Astrocyte of the spinal cord (primary cell): ENCODE results near the gene MARCO.

Source experiments
- DNase-seq: peaks from one replicate; pipeline ENCODE4 v3.0.0; 2011; ENCODE audit warnings: low read depth, low spot score
- H3K4me3 ChIP-seq: 2 replicates; pipeline ENCODE4 v1.5.1; 2011; ENCODE audit warnings: low read depth, mild to moderate bottlenecking, low read length, moderate library complexity
- CTCF ChIP-seq: IDR thresholded peaks from 2 replicates; pipeline ENCODE4 v1.5.1; 2012; ENCODE audit warnings: low read depth, mild to moderate bottlenecking, low read length, inconsistent platforms
- in situ Hi-C: cut with HindIII; loops from 2 replicates; pipeline ENCODE4 v1.10.0; 2017; ENCODE audit warnings: low sequenced_read_pairs

Gene MARCO

GRCh38 chr2:118906186-118906585 lies 35.8 kb upstream of the MARCO start:
- no peak for TF ChIP-seq CTCF
- no peak overlapping the region for H3K4me3 ChIP-seq
- DNase-seq: no peak
- in situ Hi-C loops: no loop called here

- no peak overlapping the region for H3K4me3 ChIP-seq
- TF ChIP-seq CTCF: no peak
- in situ Hi-C loops: no loop called here
- no peak for DNase-seq
Observed at GRCh38 chr2:118907759-118908158, 34.2 kb upstream of the MARCO start.

DNA sequence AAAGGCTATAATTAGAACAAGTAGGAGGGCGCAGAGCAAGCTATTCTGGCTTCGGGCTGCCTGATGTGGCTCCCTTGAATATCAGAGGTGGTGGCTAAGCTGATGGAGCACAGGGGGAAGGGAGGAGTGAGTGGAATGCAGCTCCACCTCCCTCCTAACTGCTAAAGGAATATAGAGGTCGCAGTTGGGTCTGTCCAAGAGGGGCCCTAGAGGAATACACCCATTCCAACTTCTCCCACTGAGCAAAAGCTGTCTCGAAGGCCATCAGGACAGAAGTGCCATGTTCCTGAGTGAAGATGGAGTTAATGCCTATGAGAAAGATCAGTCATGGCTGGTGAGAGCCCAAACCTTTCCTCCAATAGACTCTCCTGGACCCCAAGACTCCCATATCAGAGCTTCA lies 32.8 kb upstream of the MARCO start:
- no peak for TF ChIP-seq CTCF
- H3K4me3 ChIP-seq: no peak overlapping the region
- DNase-seq: no peak
- in situ Hi-C loops: no loop called here

- DNase-seq: no peak
- TF ChIP-seq CTCF: no peak
- no peak overlapping the region for H3K4me3 ChIP-seq
- in situ Hi-C loops: no loop called here
Observed at GRCh38 chr2:118911166-118911856, 30.7 kb upstream of the MARCO start.

DNA sequence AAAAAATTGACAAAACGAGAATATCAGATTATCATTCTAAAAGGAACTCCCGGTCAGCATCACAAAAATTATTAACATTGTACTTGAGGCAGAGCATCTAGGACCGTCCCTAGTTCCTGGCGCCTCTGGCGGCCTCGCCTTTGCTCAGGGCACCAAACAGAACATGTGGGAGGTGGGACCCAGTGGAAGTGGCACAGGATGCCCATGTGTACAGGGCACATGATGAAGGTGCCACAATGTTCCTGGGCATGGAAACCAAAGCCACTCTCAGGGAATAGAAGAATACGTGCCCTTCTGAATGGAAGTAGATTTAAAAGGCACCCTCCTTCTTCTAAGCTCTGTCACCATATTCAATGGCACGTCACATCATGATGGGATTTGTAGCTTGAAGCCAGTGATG lies 30.1 kb upstream of the MARCO start:
- in situ Hi-C loops: no loop called here
- no peak overlapping the region for H3K4me3 ChIP-seq
- TF ChIP-seq CTCF: no peak
- DNase-seq: no peak

DNA sequence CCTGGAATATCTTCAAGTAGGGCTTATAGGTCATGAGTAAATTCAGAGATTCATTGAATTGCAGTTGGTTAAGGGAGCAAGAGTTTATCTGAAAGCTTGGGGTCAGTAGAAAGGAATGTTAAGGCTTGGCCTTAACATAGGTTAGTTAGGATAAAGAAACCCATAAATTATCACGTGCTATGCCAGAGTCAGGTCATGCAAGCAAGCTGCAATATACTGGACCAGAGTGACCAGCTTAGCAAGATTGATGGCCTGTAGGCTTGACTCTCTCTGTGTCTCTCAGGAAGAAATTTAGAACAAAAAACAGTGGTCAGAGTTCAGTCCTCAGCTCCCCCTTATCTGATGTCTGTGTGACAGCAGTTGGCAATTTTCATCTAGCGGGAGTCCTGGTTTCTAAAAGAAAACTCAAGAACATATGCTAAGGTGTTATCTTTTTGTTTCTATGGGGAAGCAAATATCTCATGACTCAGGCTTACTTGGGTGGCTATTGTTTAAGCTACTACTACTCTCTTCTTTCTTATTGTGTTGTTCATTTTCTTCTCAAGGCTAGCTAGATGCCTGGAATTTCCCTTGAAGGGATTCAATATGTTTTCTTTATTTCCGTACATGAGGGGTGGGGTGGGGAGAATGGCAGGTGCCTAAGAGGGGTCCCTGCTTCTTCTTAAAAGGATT lies 28.7 kb upstream of the MARCO start:
- TF ChIP-seq CTCF: no peak
- in situ Hi-C loops: no loop called here
- no peak for DNase-seq
- H3K4me3 ChIP-seq: no peak overlapping the region
